GM12892 (cell line): ENCODE data around the gene LEFTY2.

Experiments used
- POLR2A ChIP-seq: IDR thresholded peaks from 2 replicates; pipeline ENCODE4 v1.6.1; 2011; ENCODE audit warnings: low read depth, low read length, control low read depth
- POLR2AphosphoS5 ChIP-seq: IDR thresholded peaks from 2 replicates; pipeline ENCODE4 v1.6.1; 2011; ENCODE audit warnings: low read depth, low read length, control low read depth

- TF ChIP-seq POLR2AphosphoS5, result no peak
- no peak for TF ChIP-seq POLR2A
These were observed 26.6 kb downstream of the LEFTY2 start for GRCh38 chr1:225914391-225914790.
